Measurements from ENCODE around the gene HEPHL1.
"Not testable (repeated sequence)": the region's sequence is repeated elsewhere in the genome, so short reads cannot be mapped to it uniquely, and the experiment has no call there.

Gene HEPHL1, protein sequence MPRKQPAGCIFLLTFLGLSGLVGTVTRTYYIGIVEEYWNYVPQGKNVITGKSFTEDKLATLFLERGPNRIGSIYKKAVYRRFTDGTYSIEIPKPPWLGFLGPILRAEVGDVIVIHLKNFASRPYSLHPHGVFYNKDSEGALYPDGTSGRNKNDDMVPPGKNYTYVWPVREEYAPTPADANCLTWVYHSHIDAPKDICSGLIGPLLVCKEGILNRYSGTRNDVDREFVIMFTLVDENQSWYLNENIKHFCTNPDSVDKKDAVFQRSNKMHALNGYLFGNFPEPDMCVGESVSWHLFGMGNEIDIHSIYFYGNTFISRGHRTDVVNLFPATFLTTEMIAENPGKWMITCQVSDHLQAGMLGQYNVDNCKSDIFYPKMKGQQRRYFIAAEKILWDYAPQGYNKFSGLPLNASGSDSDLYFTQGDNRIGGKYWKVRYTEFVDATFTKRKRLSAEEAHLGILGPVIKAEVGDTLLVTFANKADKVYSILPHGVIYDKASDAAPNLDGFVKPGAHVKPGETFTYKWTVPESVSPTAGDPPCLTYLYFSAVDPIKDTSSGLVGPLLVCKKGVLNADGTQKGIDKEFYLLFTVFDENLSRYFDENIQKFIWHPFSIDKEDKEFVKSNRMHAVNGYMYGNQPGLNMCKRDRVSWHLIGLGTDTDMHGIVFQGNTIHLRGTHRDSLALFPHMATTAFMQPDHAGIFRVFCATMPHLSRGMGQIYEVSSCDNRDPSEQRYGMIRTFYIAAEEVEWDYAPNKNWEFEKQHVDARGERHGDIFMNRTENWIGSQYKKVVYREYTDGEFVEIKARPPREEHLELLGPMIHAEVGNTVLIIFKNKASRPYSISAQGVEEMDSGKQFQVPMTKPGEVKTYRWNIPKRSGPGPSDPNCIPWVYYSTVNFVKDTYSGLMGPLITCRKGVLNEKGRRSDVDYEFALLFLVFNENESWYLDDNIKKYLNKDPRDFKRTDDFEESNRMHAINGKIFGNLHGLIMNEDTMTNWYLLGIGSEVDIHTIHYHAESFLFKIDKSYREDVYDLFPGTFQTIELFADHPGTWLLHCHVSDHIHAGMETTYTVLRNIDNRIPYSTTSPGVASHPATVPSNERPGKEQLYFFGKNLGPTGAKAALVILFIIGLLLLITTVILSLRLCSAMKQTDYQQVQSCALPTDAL

DNA sequence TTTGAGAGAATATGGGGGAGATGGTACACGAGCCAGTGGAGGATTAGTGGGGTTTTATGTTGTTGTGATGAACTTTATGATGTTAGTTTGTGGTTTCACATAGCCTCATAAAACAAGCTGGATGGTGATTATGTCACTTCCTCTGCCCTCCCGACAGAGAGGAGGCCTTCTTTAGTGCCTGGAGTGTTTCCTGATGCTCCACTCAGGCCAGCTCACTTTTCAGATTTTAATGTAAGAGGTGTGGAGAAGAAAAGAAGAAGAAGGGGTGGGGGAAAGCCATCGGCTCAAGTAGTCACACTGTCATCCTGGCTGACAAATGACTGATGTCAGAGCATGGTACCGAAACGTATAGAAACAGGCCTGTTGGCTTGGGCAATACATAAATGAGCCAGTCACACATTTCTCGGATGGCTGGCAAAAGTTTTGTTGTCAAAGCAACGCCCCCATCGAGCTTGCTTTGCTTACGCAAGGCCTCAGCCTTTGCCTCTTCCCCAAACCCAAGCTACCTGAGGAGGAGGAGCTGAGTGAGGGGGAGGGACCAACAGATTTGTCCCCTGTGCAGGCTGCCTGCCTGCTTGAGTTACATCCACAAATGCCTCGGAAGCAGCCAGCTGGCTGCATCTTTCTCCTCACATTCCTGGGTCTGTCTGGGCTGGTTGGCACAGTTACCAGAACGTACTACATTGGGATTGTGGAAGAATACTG lies at the start of gene HEPHL1:
Gene HEPHL1 (plus strand): TSS at position 578 of the 705 bp plus-strand sequence. CDS start 15 bp downstream, at position 593.
- no peak within 1 kb of the TSS for H3K4me2 ChIP-seq (ENCODE audit: insufficient read depth, low read length)
- no peaks in the 10 kb centered on the region for H3K4me1 ChIP-seq (ENCODE audit: insufficient read depth, low read length)
- no peak within 1 kb of the TSS for H3K27ac ChIP-seq (ENCODE audit: low read length)
- H4K20me1 ChIP-seq (ENCODE audit: insufficient read depth, low read length) = no peaks in the 10 kb centered on the region
- H3K9me3 ChIP-seq (ENCODE audit: insufficient read depth, low read length, severe bottlenecking) = no peaks in the 10 kb centered on the region
- no peak within 1 kb of the TSS for H3K4me3 ChIP-seq (ENCODE audit: low read depth in 1 of 2, low read length in 2 of 2)
- DNase-seq (no peak), ATAC-seq (ENCODE audit: insufficient read depth, low read depth) (0 out of 3 replicates have a peak, but pooled peaks have one; percentile 19)
- no peak for TF ChIP-seq EZH2 (IDR thresholded peaks at IDR 0.05; ENCODE audit: borderline replicate concordance, low read depth, low read length, severe bottlenecking)
- TF ChIP-seq, protein P1, sequence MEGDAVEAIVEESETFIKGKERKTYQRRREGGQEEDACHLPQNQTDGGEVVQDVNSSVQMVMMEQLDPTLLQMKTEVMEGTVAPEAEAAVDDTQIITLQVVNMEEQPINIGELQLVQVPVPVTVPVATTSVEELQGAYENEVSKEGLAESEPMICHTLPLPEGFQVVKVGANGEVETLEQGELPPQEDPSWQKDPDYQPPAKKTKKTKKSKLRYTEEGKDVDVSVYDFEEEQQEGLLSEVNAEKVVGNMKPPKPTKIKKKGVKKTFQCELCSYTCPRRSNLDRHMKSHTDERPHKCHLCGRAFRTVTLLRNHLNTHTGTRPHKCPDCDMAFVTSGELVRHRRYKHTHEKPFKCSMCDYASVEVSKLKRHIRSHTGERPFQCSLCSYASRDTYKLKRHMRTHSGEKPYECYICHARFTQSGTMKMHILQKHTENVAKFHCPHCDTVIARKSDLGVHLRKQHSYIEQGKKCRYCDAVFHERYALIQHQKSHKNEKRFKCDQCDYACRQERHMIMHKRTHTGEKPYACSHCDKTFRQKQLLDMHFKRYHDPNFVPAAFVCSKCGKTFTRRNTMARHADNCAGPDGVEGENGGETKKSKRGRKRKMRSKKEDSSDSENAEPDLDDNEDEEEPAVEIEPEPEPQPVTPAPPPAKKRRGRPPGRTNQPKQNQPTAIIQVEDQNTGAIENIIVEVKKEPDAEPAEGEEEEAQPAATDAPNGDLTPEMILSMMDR (IDR thresholded peaks at IDR 0.05; ENCODE audit: borderline replicate concordance, extremely low read depth, low read length, poor library complexity, severe bottlenecking) = no peak
- no peaks in the 10 kb centered on the region for H3K27me3 ChIP-seq (ENCODE audit: insufficient read depth, low read length, poor library complexity)
- no peaks in the 10 kb centered on the region for H3K36me3 ChIP-seq (ENCODE audit: insufficient read depth, low read length)
- H3K9ac ChIP-seq (ENCODE audit: low read depth, low read length) = no peak within 1 kb of the TSS
- no peak within 1 kb of the TSS for H2AFZ ChIP-seq (ENCODE audit: low read depth, low read length)
- no peaks in the 10 kb centered on the region for H3K79me2 ChIP-seq (ENCODE audit: insufficient read depth, low read length)

DNA sequence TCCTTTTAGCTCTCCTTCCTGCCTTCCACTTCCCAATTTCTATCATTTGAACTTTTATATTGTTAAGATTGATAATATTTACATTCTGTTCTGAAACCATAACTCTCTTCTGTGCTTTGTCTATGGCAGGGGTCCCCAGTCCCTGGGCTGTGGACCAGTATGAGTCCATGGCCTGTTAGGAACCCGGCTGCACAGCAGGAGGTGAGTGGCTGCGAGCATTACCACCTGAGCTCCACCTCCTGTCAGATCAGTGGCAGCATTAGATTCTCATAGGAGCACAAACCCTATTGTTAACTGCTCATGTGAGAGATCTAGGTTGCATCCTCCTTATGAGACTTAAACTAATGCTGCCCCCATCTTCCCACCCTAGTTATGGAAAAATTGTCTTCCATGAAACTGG lies 48.4 kb upstream of the HEPHL1 start:
- Histone ChIP-seq H3K9ac (ENCODE audit: low read depth, low read length) (no peak overlapping the region), H4K20me1 (ENCODE audit: insufficient read depth, low read length) (no peaks in the 10 kb centered on the region), H3K9me3 (ENCODE audit: insufficient read depth, low read length, severe bottlenecking) (no peaks in the 10 kb centered on the region), H3K27me3 (ENCODE audit: insufficient read depth, low read length, poor library complexity) (no peaks in the 10 kb centered on the region), H3K4me1 (ENCODE audit: insufficient read depth, low read length) (no peaks in the 10 kb centered on the region), H2AFZ (ENCODE audit: low read depth, low read length) (no peak overlapping the region), H3K79me2 (ENCODE audit: insufficient read depth, low read length) (no peaks in the 10 kb centered on the region), H3K27ac (ENCODE audit: low read length) (no peak overlapping the region), H3K4me2 (ENCODE audit: insufficient read depth, low read length) (no peak overlapping the region), H3K36me3 (ENCODE audit: insufficient read depth, low read length) (no peaks in the 10 kb centered on the region), H3K4me3 (ENCODE audit: low read depth in 1 of 2, low read length in 2 of 2) (no peak overlapping the region)
- ATAC-seq (ENCODE audit: insufficient read depth, low read depth) = no peak
- TF ChIP-seq, protein P1 (IDR thresholded peaks at IDR 0.05; ENCODE audit: borderline replicate concordance, extremely low read depth, low read length, poor library complexity, severe bottlenecking) = no peak
- no peak for TF ChIP-seq EZH2 (IDR thresholded peaks at IDR 0.05; ENCODE audit: borderline replicate concordance, low read depth, low read length, severe bottlenecking)
- no peak for DNase-seq

DNA sequence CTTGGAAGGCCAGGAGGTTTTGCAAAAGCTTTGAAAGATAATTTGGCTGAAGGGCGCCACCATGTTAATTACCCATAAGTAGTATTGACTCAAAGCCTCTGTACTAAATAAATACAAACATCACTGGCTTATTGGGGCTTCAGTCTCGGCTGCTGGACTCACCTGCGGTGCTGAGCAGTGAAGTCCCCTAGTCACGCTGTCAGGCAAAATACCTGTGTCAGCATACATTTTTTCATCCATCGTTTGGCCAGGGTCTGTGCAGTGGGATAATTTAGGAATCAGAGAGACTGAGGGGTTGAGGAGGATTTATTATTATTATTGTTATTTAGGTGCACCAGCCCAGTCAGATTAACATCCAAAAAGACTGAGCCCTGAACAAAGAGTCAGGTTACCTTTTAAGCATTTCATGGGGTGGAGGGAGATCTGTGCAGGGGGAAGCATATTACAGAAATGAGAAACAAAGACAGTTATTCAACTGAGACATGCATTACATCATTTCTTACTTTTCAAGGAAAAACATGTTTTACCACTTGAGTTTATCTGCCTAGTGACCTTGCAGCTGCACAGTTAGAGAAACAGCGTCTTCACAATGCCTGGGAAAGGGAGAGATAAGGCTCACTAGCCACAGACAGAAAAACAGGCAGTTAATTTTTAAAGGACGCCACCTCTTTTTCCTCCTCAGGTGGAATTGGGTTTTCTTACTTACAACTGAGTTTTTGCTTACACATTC lies 47.7 kb upstream of the HEPHL1 start:
- not testable (repeated sequence) for H3K27ac ChIP-seq (ENCODE audit: low read length); H4K20me1 ChIP-seq (ENCODE audit: insufficient read depth, low read length); H3K4me3 ChIP-seq (ENCODE audit: low read depth in 1 of 2, low read length in 2 of 2); DNase-seq; H2AFZ ChIP-seq (ENCODE audit: low read depth, low read length); H3K4me1 ChIP-seq (ENCODE audit: insufficient read depth, low read length); H3K4me2 ChIP-seq (ENCODE audit: insufficient read depth, low read length); H3K27me3 ChIP-seq (ENCODE audit: insufficient read depth, low read length, poor library complexity); H3K79me2 ChIP-seq (ENCODE audit: insufficient read depth, low read length); H3K9me3 ChIP-seq (ENCODE audit: insufficient read depth, low read length, severe bottlenecking); ATAC-seq (ENCODE audit: insufficient read depth, low read depth); H3K9ac ChIP-seq (ENCODE audit: low read depth, low read length); H3K36me3 ChIP-seq (ENCODE audit: insufficient read depth, low read length)
